ENCODE measurements around the gene RPP40.

- TF ChIP-seq CTCF (IDR thresholded peaks at IDR 0.05) (no peak), POLR2A (IDR thresholded peaks at IDR 0.05) (no peak), POLR2AphosphoS5 (IDR thresholded peaks at IDR 0.05) (no peak), EP300 (IDR thresholded peaks at IDR 0.05) (no peak)
These were observed 57.3 kb downstream of the RPP40 start for GRCh38 chr6:4946521-4946920.

Measured in upper lobe of left lung (tissue), 4 donors.